Mucosa of rectum (tissue), 2 donors: ENCODE results near the gene BTBD9.

Experiments used
- H3K27ac ChIP-seq, 2 donors: one replicate each; pipeline ENCODE4 v1.7.0; 2013; ENCODE audit warnings: inconsistent platforms in 2 of 2, low read depth in 2 of 2, low read length in 2 of 2
- H3K27me3 ChIP-seq, 2 donors: one replicate each; pipeline ENCODE4 v1.7.0; 2013; ENCODE audit warnings: low read length in 2 of 2; ENCODE audit not compliant: control insufficient read depth in 2 of 2, insufficient read depth in 2 of 2
- H3K36me3 ChIP-seq, 2 donors: one replicate each; pipeline ENCODE4 v1.7.0; 2013; ENCODE audit warnings: low read length in 2 of 2; ENCODE audit not compliant: control insufficient read depth in 2 of 2, insufficient read depth in 2 of 2
- H3K4me1 ChIP-seq, 2 donors: one replicate each; pipeline ENCODE4 v1.7.0; 2013; ENCODE audit warnings: low read length in 2 of 2, mild to moderate bottlenecking in 1 of 2; ENCODE audit not compliant: control insufficient read depth in 2 of 2, insufficient read depth in 2 of 2
- H3K4me3 ChIP-seq, 2 donors: one replicate each; pipeline ENCODE4 v1.7.0; 2013; ENCODE audit warnings: low read length in 2 of 2
- H3K9ac ChIP-seq, 2 donors: one replicate each; pipeline ENCODE4 v1.7.0; 2013; ENCODE audit warnings: low read length in 2 of 2, low read depth in 1 of 2, mild to moderate bottlenecking in 1 of 2
- H3K9me3 ChIP-seq, 2 donors: one replicate each; pipeline ENCODE4 v1.7.0; 2013; ENCODE audit warnings: low read length in 2 of 2; ENCODE audit not compliant: control insufficient read depth in 2 of 2
- donor health status: healthy.
- donor health status: Normal muscosa, but diverticular disease.

Gene BTBD9

GRCh38 chr6:38477680-38478260 is 162.0 kb downstream of the BTBD9 start:
- H3K4me1 ChIP-seq: no peaks in the 10 kb centered on the region
- H3K36me3 ChIP-seq: no peaks in the 10 kb centered on the region
- H3K27me3 ChIP-seq: no peaks in the 10 kb centered on the region
- H3K27ac ChIP-seq: no peak overlapping the region
- H3K9me3 ChIP-seq: no peaks in the 10 kb centered on the region
- H3K9ac ChIP-seq: no peak overlapping the region
- no peak overlapping the region for H3K4me3 ChIP-seq

- Histone ChIP-seq H3K9ac (no peak overlapping the region), H3K4me3 (no peak overlapping the region), H3K36me3 (no peaks in the 10 kb centered on the region), H3K9me3 (no peaks in the 10 kb centered on the region), H3K27me3 (no peaks in the 10 kb centered on the region), H3K4me1 (no peaks in the 10 kb centered on the region), H3K27ac (no peak overlapping the region)
Observed at GRCh38 chr6:38476888-38477287, 162.8 kb downstream of the BTBD9 start.

- no peak overlapping the region for H3K9ac ChIP-seq
- no peak overlapping the region for H3K4me3 ChIP-seq
- no peak overlapping the region for H3K27ac ChIP-seq
- H3K27me3 ChIP-seq: no peaks in the 10 kb centered on the region
- H3K9me3 ChIP-seq: no peaks in the 10 kb centered on the region
- no peaks in the 10 kb centered on the region for H3K36me3 ChIP-seq
- H3K4me1 ChIP-seq: no peaks in the 10 kb centered on the region
Observed at GRCh38 chr6:38476141-38476540, 163.6 kb downstream of the BTBD9 start.

GRCh38 chr6:38470548-38470947 is 169.2 kb downstream of the BTBD9 start:
- H3K9me3 ChIP-seq: no peaks in the 10 kb centered on the region
- H3K4me1 ChIP-seq: no peaks in the 10 kb centered on the region
- H3K4me3 ChIP-seq: no peak overlapping the region
- H3K27ac ChIP-seq: no peak overlapping the region
- H3K27me3 ChIP-seq: no peaks in the 10 kb centered on the region
- no peak overlapping the region for H3K9ac ChIP-seq
- no peaks in the 10 kb centered on the region for H3K36me3 ChIP-seq

GRCh38 chr6:38467566-38467965 is 172.2 kb downstream of the BTBD9 start:
- Histone ChIP-seq H3K9ac (no peak overlapping the region), H3K4me1 (no peaks in the 10 kb centered on the region), H3K36me3 (no peaks in the 10 kb centered on the region), H3K9me3 (no peaks in the 10 kb centered on the region), H3K27ac (no peak overlapping the region), H3K27me3 (no peaks in the 10 kb centered on the region), H3K4me3 (no peak overlapping the region)

GRCh38 chr6:38460186-38460585 is 179.5 kb downstream of the BTBD9 start:
- H3K27me3 ChIP-seq: no peaks in the 10 kb centered on the region
- H3K27ac ChIP-seq: no peak overlapping the region
- no peaks in the 10 kb centered on the region for H3K9me3 ChIP-seq
- H3K36me3 ChIP-seq: no peaks in the 10 kb centered on the region
- no peak overlapping the region for H3K4me3 ChIP-seq
- no peaks in the 10 kb centered on the region for H3K4me1 ChIP-seq
- no peak overlapping the region for H3K9ac ChIP-seq

- Histone ChIP-seq H3K27me3 (no peaks in the 10 kb centered on the region), H3K4me1 (no peaks in the 10 kb centered on the region)
Observed at GRCh38 chr6:38459291-38459690, 180.4 kb downstream of the BTBD9 start.

GRCh38 chr6:38453861-38454260 is 185.9 kb downstream of the BTBD9 start:
- H3K27me3 ChIP-seq: no peaks in the 10 kb centered on the region
- H3K4me3 ChIP-seq: no peak overlapping the region
- no peak overlapping the region for H3K27ac ChIP-seq
- H3K36me3 ChIP-seq: no peaks in the 10 kb centered on the region
- no peaks in the 10 kb centered on the region for H3K4me1 ChIP-seq
- H3K9ac ChIP-seq: no peak overlapping the region
- no peaks in the 10 kb centered on the region for H3K9me3 ChIP-seq

More at GRCh38 chr6:38459291-38459690, 180.4 kb downstream of the BTBD9 start:
- H3K36me3 ChIP-seq: no peaks in the 10 kb centered on the region
- H3K9ac ChIP-seq: no peak overlapping the region
- H3K4me3 ChIP-seq: no peak overlapping the region
- no peak overlapping the region for H3K27ac ChIP-seq
- no peaks in the 10 kb centered on the region for H3K9me3 ChIP-seq

- H3K9me3 ChIP-seq: no peaks in the 10 kb centered on the region
- no peaks in the 10 kb centered on the region for H3K27me3 ChIP-seq
- H3K4me3 ChIP-seq: no peak overlapping the region
- H3K36me3 ChIP-seq: no peaks in the 10 kb centered on the region
- H3K27ac ChIP-seq: no peak overlapping the region
- no peaks in the 10 kb centered on the region for H3K4me1 ChIP-seq
- no peak overlapping the region for H3K9ac ChIP-seq
Observed at GRCh38 chr6:38452816-38453660, 186.7 kb downstream of the BTBD9 start.

GRCh38 chr6:38450717-38451116 is 189.0 kb downstream of the BTBD9 start:
- no peaks in the 10 kb centered on the region for H3K27me3 ChIP-seq
- no peak overlapping the region for H3K9ac ChIP-seq
- no peaks in the 10 kb centered on the region for H3K9me3 ChIP-seq
- H3K4me3 ChIP-seq: no peak overlapping the region
- no peaks in the 10 kb centered on the region for H3K36me3 ChIP-seq
- no peak overlapping the region for H3K27ac ChIP-seq
- no peaks in the 10 kb centered on the region for H3K4me1 ChIP-seq
